Activated T-cell treated with anti-CD3 and anti-CD28 coated beads, Interleukin-2, amount 50 U/mL, for 4 hours (primary cell): ENCODE data around the gene PLXDC2. TPM values are rescaled to one million over a fixed set of nuclear protein-coding genes. Genes with fewer than 3 reads are reported as not detected.
"Not testable (repeated sequence)": the region's sequence is repeated elsewhere in the genome, so short reads cannot be mapped to it uniquely, and the experiment has no call there.

Experiments
- ATAC-seq, 2 donors: fragments of 200-7000 bp; cut with Tn5 transposase; one replicate each; pipeline ENCODE4 v1.10.0; 2021
- DNase-seq: peaks from one replicate; pipeline ENCODE4 v3.0.0-alpha.2; 2020
- H3K27me3 Mint-ChIP-seq: one replicate; pipeline ENCODE4 v1.8.0; 2021; ENCODE audit warnings: low read depth, mixed read lengths
- H3K36me3 Mint-ChIP-seq: one replicate; pipeline ENCODE4 v1.8.0; 2022; ENCODE audit warnings: mixed read lengths; ENCODE audit not compliant: insufficient read depth
- H3K4me1 Mint-ChIP-seq: one replicate; pipeline ENCODE4 v1.8.0; 2021; ENCODE audit warnings: low read depth, mixed read lengths
- H3K4me3 Mint-ChIP-seq: one replicate; pipeline ENCODE4 v1.8.0; 2021; ENCODE audit warnings: mild to moderate bottlenecking, moderate library complexity, mixed read lengths
- H3K9me3 Mint-ChIP-seq: one replicate; pipeline ENCODE4 v1.8.0; 2021; ENCODE audit warnings: mixed read lengths
- total RNA-seq, 3 donors: library from RNA; stranded (reverse); gene quantifications; one replicate each; pipeline ENCODE4 v1.2.1, GENCODE V29; 2021

PLXDC2 gene
- total RNA-seq, 3 donors from 2014 or later: 0.08 to 0.21 (median 0.16) TPM

DNA sequence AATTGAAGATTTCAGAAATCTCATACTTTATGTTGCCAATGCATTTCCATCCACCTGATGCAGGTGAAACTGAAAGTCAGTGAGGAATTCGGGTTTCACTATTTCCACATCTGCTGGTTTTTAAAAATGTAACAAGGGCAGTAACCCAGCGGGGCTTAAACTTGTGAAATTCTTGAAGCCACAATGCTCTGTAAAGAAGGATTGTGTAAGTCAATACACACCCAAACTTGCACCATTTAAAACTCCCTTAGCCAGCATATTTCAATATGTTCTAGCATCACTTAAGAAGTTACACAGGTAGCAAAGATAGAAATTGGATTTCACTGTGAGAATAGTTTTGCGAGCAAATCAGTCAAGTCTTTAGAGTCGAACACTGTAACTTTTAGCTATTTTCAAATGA lies 386.1 kb downstream of the PLXDC2 start:
- Mint-ChIP-seq H3K4me3 (no peak overlapping the region), H3K4me1 (no peaks in the 10 kb centered on the region), H3K27me3 (no peaks in the 10 kb centered on the region), H3K9me3 (peaks cover 7% of the 10 kb centered on the region), H3K36me3 (no peaks in the 10 kb centered on the region)
- ATAC-seq: no peak
- DNase-seq: no peak

- H3K9me3 Mint-ChIP-seq: peaks cover 11% of the 10 kb centered on the region
- no peaks in the 10 kb centered on the region for H3K27me3 Mint-ChIP-seq
- no peaks in the 10 kb centered on the region for H3K4me1 Mint-ChIP-seq
- ATAC-seq (no peak), DNase-seq (no peak)
- no peaks in the 10 kb centered on the region for H3K36me3 Mint-ChIP-seq
- no peak overlapping the region for H3K4me3 Mint-ChIP-seq
These were observed 391.4 kb downstream of the PLXDC2 start for GRCh38 chr10:20207653-20208052.

DNA sequence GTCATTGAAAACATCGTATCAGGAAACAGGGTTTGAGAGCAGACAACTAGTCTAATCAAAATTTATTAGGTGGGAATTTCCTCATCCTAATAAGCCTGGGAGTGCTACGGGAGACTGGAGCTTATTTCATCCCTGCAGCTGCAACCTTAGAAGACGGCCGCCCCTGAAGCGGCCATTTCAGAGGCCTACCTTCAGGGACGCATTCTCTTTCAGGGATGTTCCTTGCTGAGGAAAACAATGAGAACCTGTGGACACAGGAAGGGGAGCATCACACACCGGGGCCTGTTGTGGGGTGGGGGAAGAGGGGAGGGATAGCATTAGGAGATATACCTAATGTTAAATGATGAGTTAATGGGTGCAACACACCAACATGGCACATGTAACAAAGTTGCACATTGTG lies 392.9 kb downstream of the PLXDC2 start:
- not testable (repeated sequence) for ATAC-seq, H3K4me1 Mint-ChIP-seq

GRCh38 chr10:20215547-20216152 lies 399.4 kb downstream of the PLXDC2 start:
- H3K36me3 Mint-ChIP-seq: no peaks in the 10 kb centered on the region
- peaks cover 3% of the 10 kb centered on the region for H3K9me3 Mint-ChIP-seq
- no peaks in the 10 kb centered on the region for H3K4me1 Mint-ChIP-seq
- H3K4me3 Mint-ChIP-seq: no peak overlapping the region
- no peaks in the 10 kb centered on the region for H3K27me3 Mint-ChIP-seq
- ATAC-seq (no peak), DNase-seq (no peak)

More for the DNA sequence above, 392.9 kb downstream of the PLXDC2 start:
- not testable (repeated sequence) for H3K27me3 Mint-ChIP-seq, H3K36me3 Mint-ChIP-seq, DNase-seq, H3K9me3 Mint-ChIP-seq, H3K4me3 Mint-ChIP-seq

GRCh38 chr10:20221356-20221755 lies 405.1 kb downstream of the PLXDC2 start:
- peaks cover 4% of the 10 kb centered on the region for H3K9me3 Mint-ChIP-seq
- DNase-seq (no peak), ATAC-seq (no peak)
- H3K4me3 Mint-ChIP-seq: no peak overlapping the region
- no peaks in the 10 kb centered on the region for H3K36me3 Mint-ChIP-seq
- H3K4me1 Mint-ChIP-seq: no peaks in the 10 kb centered on the region
- H3K27me3 Mint-ChIP-seq: no peaks in the 10 kb centered on the region

DNA sequence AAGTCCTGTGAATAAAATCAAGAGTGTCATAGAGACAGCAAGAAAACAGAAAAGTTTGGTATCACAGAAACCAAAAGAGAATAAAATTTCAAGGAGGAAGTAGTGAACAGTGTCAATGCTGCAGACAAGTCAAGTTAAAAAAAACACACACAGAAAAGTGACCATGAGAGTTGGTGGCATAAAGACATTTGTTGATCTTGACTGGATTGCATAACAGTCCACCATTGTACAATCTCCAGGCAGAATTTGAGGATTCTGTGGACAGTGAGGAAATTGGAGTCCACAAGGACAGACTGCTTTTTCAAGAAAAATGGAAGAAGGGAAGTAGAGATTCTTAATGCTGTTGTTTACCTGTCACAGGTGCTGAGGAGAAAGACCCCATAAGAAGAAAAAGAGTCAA lies 412.5 kb downstream of the PLXDC2 start:
- no peaks in the 10 kb centered on the region for H3K4me1 Mint-ChIP-seq
- no peaks in the 10 kb centered on the region for H3K27me3 Mint-ChIP-seq
- ATAC-seq (no peak), DNase-seq (no peak)
- H3K36me3 Mint-ChIP-seq: no peaks in the 10 kb centered on the region
- peaks cover 10% of the 10 kb centered on the region for H3K9me3 Mint-ChIP-seq
- no peak overlapping the region for H3K4me3 Mint-ChIP-seq

GRCh38 chr10:20232079-20232705 lies 416.0 kb downstream of the PLXDC2 start:
- DNase-seq: no peak
- no peak overlapping the region for H3K4me3 Mint-ChIP-seq
- no peaks in the 10 kb centered on the region for H3K4me1 Mint-ChIP-seq
- H3K9me3 Mint-ChIP-seq: peaks cover 10% of the 10 kb centered on the region
- no peaks in the 10 kb centered on the region for H3K27me3 Mint-ChIP-seq
- H3K36me3 Mint-ChIP-seq: no peaks in the 10 kb centered on the region
- ATAC-seq: no peak

GRCh38 chr10:20233423-20233822 lies 417.2 kb downstream of the PLXDC2 start:
- H3K9me3 Mint-ChIP-seq: peaks cover 5% of the 10 kb centered on the region
- no peaks in the 10 kb centered on the region for H3K4me1 Mint-ChIP-seq
- no peak overlapping the region for H3K4me3 Mint-ChIP-seq
- ATAC-seq (no peak), DNase-seq (no peak)
- H3K36me3 Mint-ChIP-seq: no peaks in the 10 kb centered on the region
- no peaks in the 10 kb centered on the region for H3K27me3 Mint-ChIP-seq

DNA sequence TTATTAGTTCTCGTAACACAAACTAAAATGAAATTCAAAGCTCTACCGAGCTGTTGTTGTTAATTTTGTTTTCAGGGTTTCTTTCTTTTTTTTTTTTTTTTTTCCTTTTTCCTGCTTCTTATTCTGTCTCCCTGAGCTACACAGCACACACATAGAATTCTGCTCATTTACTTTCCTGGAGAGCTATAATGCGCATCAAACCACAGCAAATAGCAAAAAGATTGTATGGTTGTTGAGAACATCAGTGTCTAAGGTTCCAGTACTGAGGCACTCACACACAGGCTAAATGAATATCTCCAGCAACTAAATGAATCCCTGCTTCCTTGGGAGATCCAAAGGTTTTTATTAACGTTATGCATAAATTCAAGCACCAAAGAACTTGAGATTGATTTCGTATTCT lies 418.3 kb downstream of the PLXDC2 start:
- DNase-seq (no peak), ATAC-seq (no peak)
- H3K9me3 Mint-ChIP-seq: peaks cover 7% of the 10 kb centered on the region
- H3K4me1 Mint-ChIP-seq: no peaks in the 10 kb centered on the region
- no peaks in the 10 kb centered on the region for H3K27me3 Mint-ChIP-seq
- no peaks in the 10 kb centered on the region for H3K36me3 Mint-ChIP-seq
- H3K4me3 Mint-ChIP-seq: no peak overlapping the region

DNA sequence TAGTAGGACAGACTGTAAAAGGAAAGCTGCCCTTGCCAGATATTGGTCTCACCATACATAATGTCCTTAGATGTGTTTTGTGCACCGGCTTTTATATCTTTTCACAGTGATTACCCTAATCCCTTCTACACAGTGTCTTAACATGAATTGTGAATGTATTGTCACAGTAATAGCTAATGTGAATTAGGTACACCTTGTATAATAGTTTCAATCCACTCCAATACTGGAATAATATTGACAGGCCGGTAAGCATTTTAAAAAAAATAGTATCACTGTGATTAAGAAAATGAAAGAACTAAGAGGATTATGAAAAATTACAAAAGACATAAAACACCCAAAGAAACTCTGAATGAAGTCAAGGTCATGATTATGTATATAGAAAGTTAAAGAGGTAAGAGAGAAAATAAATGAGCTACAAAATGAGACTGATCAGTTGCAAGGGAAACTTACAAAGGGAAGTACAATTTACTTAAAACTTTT lies 420.9 kb downstream of the PLXDC2 start:
- peaks cover 7% of the 10 kb centered on the region for H3K9me3 Mint-ChIP-seq
- no peaks in the 10 kb centered on the region for H3K4me1 Mint-ChIP-seq
- ATAC-seq (no peak), DNase-seq (no peak)
- no peaks in the 10 kb centered on the region for H3K27me3 Mint-ChIP-seq
- no peaks in the 10 kb centered on the region for H3K36me3 Mint-ChIP-seq
- H3K4me3 Mint-ChIP-seq: no peak overlapping the region

GRCh38 chr10:20237586-20237985 lies 421.4 kb downstream of the PLXDC2 start:
- Mint-ChIP-seq H3K4me3 (no peak overlapping the region), H3K4me1 (no peaks in the 10 kb centered on the region)

GRCh38 chr10:20240643-20241042 lies 424.4 kb downstream of the PLXDC2 start:
- DNase-seq (no peak), ATAC-seq (no peak)
- H3K27me3 Mint-ChIP-seq: no peaks in the 10 kb centered on the region
- no peak overlapping the region for H3K4me3 Mint-ChIP-seq
- H3K36me3 Mint-ChIP-seq: no peaks in the 10 kb centered on the region
- H3K9me3 Mint-ChIP-seq: peaks cover 11% of the 10 kb centered on the region
- H3K4me1 Mint-ChIP-seq: no peaks in the 10 kb centered on the region

More at GRCh38 chr10:20237586-20237985, 421.4 kb downstream of the PLXDC2 start:
- no peaks in the 10 kb centered on the region for H3K27me3 Mint-ChIP-seq
- peaks cover 7% of the 10 kb centered on the region for H3K9me3 Mint-ChIP-seq
- no peaks in the 10 kb centered on the region for H3K36me3 Mint-ChIP-seq
- ATAC-seq (no peak), DNase-seq (no peak)

GRCh38 chr10:20247454-20247853 lies 431.2 kb downstream of the PLXDC2 start:
- ATAC-seq: no peak
- no peak for DNase-seq
- Mint-ChIP-seq H3K36me3 (no peaks in the 10 kb centered on the region), H3K27me3 (no peaks in the 10 kb centered on the region), H3K4me3 (no peak overlapping the region), H3K4me1 (no peaks in the 10 kb centered on the region), H3K9me3 (peaks cover 8% of the 10 kb centered on the region)

GRCh38 chr10:20247891-20248708 lies 431.9 kb downstream of the PLXDC2 start:
- H3K36me3 Mint-ChIP-seq: no peaks in the 10 kb centered on the region
- no peaks in the 10 kb centered on the region for H3K4me1 Mint-ChIP-seq
- ATAC-seq (no peak), DNase-seq (no peak)
- H3K27me3 Mint-ChIP-seq: no peaks in the 10 kb centered on the region
- no peak overlapping the region for H3K4me3 Mint-ChIP-seq
- peaks cover 8% of the 10 kb centered on the region for H3K9me3 Mint-ChIP-seq

- Mint-ChIP-seq H3K36me3 (no peaks in the 10 kb centered on the region), H3K4me1 (no peaks in the 10 kb centered on the region), H3K27me3 (no peaks in the 10 kb centered on the region), H3K9me3 (peaks cover 3% of the 10 kb centered on the region), H3K4me3 (no peak overlapping the region)
- no peak for DNase-seq
- ATAC-seq: no peak
These were observed 437.8 kb downstream of the PLXDC2 start for GRCh38 chr10:20254078-20254477.
